ENCODE measurements around the gene PTPN1. TPM values are rescaled to one million over a fixed set of nuclear protein-coding genes. Genes with fewer than 3 reads are reported as not detected.

Gene PTPN1
- total RNA-seq, 2 experiments from 2014 or later = 82.3 to 82.8 TPM

DNA sequence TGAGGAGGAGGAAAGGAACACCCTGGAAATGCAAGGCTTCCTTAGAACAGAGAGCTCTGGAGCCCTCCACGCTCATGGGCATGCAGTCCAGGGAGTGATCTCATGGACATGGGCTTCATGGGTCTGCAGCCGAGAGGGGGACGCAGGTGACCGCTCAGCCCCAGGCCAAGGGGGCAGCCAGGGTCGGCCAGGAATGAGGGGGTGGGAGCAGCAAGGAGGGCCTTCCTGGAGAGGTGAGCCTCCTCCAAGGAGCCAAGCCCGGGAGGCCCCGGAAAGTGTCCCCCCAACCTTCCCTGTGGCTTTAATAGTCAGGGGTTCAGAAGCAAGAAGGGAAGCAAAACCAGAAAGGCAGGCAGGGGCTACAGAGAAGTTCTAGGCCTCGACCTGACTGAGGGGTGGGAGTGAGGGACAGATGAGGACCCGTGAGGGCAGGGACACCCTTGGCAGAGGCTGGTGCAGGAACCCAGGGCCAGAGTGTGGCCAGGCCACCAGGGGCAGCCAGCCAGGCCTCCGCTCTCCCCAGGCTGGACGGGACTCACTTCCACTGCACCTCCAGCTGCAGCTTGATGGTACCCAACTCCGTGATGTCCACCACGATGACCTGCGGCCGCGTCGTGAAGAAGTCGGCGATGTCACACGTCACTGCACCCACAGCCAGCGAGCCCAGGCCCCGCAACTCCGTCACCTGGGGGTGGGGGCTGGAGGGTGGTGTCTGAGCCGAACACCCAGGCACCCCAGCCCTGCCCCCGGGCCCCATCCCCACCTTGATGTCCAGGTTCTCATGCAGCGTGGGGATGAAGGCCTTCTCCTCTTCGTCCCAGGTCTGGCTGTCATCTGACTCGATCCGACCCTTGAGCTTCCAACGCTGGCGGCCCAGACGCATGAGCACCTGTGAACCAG is 97.9 kb downstream of the PTPN1 start:
- Histone ChIP-seq H3K9me3 (ENCODE audit: control insufficient read depth in 1 of 2, insufficient read depth in 1 of 2, low read length in 2 of 2) (no peaks in the 10 kb centered on the region), H3K4me3 (ENCODE audit: low read length) (no peak overlapping the region), H3K27ac (ENCODE audit: low read depth in 1 of 2, low read length in 2 of 2) (no peak overlapping the region), H3K27me3 (ENCODE audit: control insufficient read depth in 1 of 2, insufficient read depth in 2 of 2, low read length in 2 of 2) (peaks cover 0 to 6% of the 10 kb centered on the region in 2 experiments), H3K4me1 (ENCODE audit: insufficient read depth, low read length) (no peaks in the 10 kb centered on the region), H3K36me3 (ENCODE audit: insufficient read depth, low read length) (no peaks in the 10 kb centered on the region)
- no peak for ATAC-seq (ENCODE audit: poor library complexity)
- H3K27me3 Mint-ChIP-seq = peaks cover 5% of the 10 kb centered on the region
- H3K4me3 Mint-ChIP-seq = no peak overlapping the region
- no peak for DNase-seq
- CTCF ChIA-PET = no interaction called here
- no peaks in the 10 kb centered on the region for H3K36me3 Mint-ChIP-seq (ENCODE audit: low read depth)
- H3K9me3 Mint-ChIP-seq = no peaks in the 10 kb centered on the region
- no peaks in the 10 kb centered on the region for H3K4me1 Mint-ChIP-seq (ENCODE audit: low read depth)
- no peak for TF ChIP-seq CTCF (IDR thresholded peaks at IDR 0.05)
- POLR2A ChIA-PET = no interaction called here
- no peak overlapping the region for H3K27ac Mint-ChIP-seq
- intact Hi-C loops (cut with DNase I, micrococcal nuclease) = no loop called here

DNA sequence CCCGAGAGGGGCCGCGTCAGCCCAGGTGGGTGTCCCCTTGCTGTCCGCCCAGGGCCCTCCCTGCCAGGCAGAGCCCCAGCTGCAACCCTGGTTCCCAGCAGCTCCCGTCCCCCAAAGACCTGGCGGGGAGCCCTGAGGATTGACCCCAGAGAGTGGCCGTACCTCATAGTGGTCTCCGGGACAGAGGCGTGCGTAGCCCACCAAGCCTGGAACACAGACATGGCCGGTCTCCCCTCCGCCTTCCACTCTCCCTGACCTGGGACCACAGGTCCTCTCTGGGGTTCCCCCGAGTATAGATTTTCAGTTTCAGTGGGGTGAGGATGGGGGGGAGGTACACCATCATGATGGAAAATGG is 98.5 kb downstream of the PTPN1 start:
- ChIA-PET CTCF (no interaction called here), POLR2A (no interaction called here)
- ATAC-seq (ENCODE audit: poor library complexity) = no peak

DNA sequence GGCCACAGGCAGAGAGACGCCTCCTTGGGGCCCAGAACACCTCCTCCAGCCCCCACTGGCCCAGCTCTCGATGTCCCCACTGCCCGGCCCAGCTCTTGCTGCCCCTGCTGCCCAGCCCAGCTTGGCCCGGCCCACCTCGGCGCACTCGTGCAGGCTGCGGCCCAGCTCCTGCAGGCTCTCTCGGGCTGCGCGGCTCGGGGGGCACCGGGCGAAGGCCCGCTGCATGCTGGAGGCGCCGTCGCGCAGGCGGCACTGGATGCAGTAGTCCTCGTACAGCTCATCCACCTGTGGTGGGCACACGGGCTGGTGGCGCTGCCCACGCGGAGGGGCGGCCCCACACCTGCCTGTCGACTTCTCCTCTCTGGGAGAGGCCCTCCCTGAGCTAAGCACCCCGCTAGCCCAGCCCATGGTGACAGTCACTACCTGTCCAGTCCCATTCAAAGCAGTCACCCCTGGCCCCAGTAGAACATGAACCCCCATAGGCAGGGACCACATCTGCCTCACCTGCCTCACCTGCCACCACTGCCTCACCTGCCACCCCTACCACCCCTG is 99.3 kb downstream of the PTPN1 start:
- Histone ChIP-seq H3K36me3 (ENCODE audit: insufficient read depth, low read length) (no peaks in the 10 kb centered on the region), H3K4me3 (ENCODE audit: low read length) (no peak overlapping the region), H3K9me3 (ENCODE audit: control insufficient read depth in 1 of 2, insufficient read depth in 1 of 2, low read length in 2 of 2) (no peaks in the 10 kb centered on the region), H3K4me1 (ENCODE audit: insufficient read depth, low read length) (no peaks in the 10 kb centered on the region), H3K27ac (ENCODE audit: low read depth in 1 of 2, low read length in 2 of 2) (no peak overlapping the region), H3K27me3 (ENCODE audit: control insufficient read depth in 1 of 2, insufficient read depth in 2 of 2, low read length in 2 of 2) (peaks cover 0 to 3% of the 10 kb centered on the region in 2 experiments)
- no peaks in the 10 kb centered on the region for H3K9me3 Mint-ChIP-seq
- intact Hi-C loops (cut with DNase I, micrococcal nuclease) = no loop called here
- DNase-seq (no peak), ATAC-seq (ENCODE audit: poor library complexity) (no peak)
- H3K4me1 Mint-ChIP-seq (ENCODE audit: low read depth) = no peaks in the 10 kb centered on the region
- ChIA-PET CTCF (no interaction called here), POLR2A (no interaction called here)
- no peak overlapping the region for H3K27ac Mint-ChIP-seq
- H3K4me3 Mint-ChIP-seq = no peak overlapping the region
- H3K27me3 Mint-ChIP-seq = no peaks in the 10 kb centered on the region
- H3K36me3 Mint-ChIP-seq (ENCODE audit: low read depth) = no peaks in the 10 kb centered on the region
- TF ChIP-seq CTCF (IDR thresholded peaks at IDR 0.05) = no peak

More for the DNA sequence above, 98.5 kb downstream of the PTPN1 start:
- Histone ChIP-seq H3K27me3 (ENCODE audit: control insufficient read depth in 1 of 2, insufficient read depth in 2 of 2, low read length in 2 of 2) (peaks cover 0 to 6% of the 10 kb centered on the region in 2 experiments), H3K9me3 (ENCODE audit: control insufficient read depth in 1 of 2, insufficient read depth in 1 of 2, low read length in 2 of 2) (no peaks in the 10 kb centered on the region), H3K36me3 (ENCODE audit: insufficient read depth, low read length) (no peaks in the 10 kb centered on the region), H3K4me3 (ENCODE audit: low read length) (no peak overlapping the region), H3K4me1 (ENCODE audit: insufficient read depth, low read length) (no peaks in the 10 kb centered on the region), H3K27ac (ENCODE audit: low read depth in 1 of 2, low read length in 2 of 2) (no peak overlapping the region)
- H3K4me3 Mint-ChIP-seq = no peak overlapping the region
- H3K27me3 Mint-ChIP-seq = peaks cover 5% of the 10 kb centered on the region
- TF ChIP-seq CTCF (IDR thresholded peaks at IDR 0.05) = no peak
- no peak overlapping the region for H3K27ac Mint-ChIP-seq
- H3K36me3 Mint-ChIP-seq (ENCODE audit: low read depth) = no peaks in the 10 kb centered on the region
- intact Hi-C loops (cut with DNase I, micrococcal nuclease) = no loop called here
- H3K9me3 Mint-ChIP-seq = no peaks in the 10 kb centered on the region
- no peak for DNase-seq
- H3K4me1 Mint-ChIP-seq (ENCODE audit: low read depth) = no peaks in the 10 kb centered on the region

All from CD4-positive, alpha-beta T cell (primary cell).